ENCODE measurements around the gene CARMIL3. TPM values are rescaled to one million over a fixed set of nuclear protein-coding genes. Genes with fewer than 3 reads are reported as not detected.

The CARMIL3 gene
- total RNA-seq, 1 experiment from 2014 or later: not detected

GRCh38 chr14:24067133-24068082, 15.6 kb downstream of the CARMIL3 start:
- intact Hi-C loops (cut with micrococcal nuclease): no loop called here
- Histone ChIP-seq H3K9me3 (ENCODE audit: low read length) (no peaks in the 10 kb centered on the region), H3K36me3 (ENCODE audit: low read depth, low read length) (no peaks in the 10 kb centered on the region), H3K4me2 (ENCODE audit: low read length) (no peak overlapping the region), H3K4me1 (ENCODE audit: insufficient read depth, low read length) (no peaks in the 10 kb centered on the region), H4K20me1 (ENCODE audit: low read length) (no peaks in the 10 kb centered on the region), H3K27me3 (ENCODE audit: low read length) (peaks cover 14% of the 10 kb centered on the region; the same call in 1 of the 2 replicates), H3K9ac (ENCODE audit: low read length) (no peak overlapping the region), H3K9me2 (replicated peaks; ENCODE audit: low read length) (no peaks in the 10 kb centered on the region), H3F3A (ENCODE audit: low read length, unreplicated experiment) (no peaks in the 10 kb centered on the region), H3K79me2 (ENCODE audit: low read length) (no peaks in the 10 kb centered on the region), H3K27ac (ENCODE audit: low read length) (no peak overlapping the region), H3K4me3 (ENCODE audit: low read length) (no peak overlapping the region), H2AFZ (ENCODE audit: low read length) (no peak overlapping the region)
- no TSS peak for BruUV-seq (replicated peaks)
- ATAC-seq (no peak), DNase-seq (no peak)
- POLR2A ChIA-PET (ENCODE audit: unreplicated experiment): no interaction called here
- CTCF ChIA-PET: no interaction called here
- TF ChIP-seq CTCF (conservative IDR thresholded peaks at IDR 0.05; ENCODE audit: low read depth, low read length) (no peak), EZH2 (IDR thresholded peaks at IDR 0.05; ENCODE audit: low read length, unreplicated experiment) (no peak), EZH2phosphoT487 (IDR thresholded peaks at IDR 0.05; ENCODE audit: borderline replicate concordance, low read length) (no peak)

- ChIA-PET CTCF (interaction anchor here (0.6 kb wide), 1 partner anchor 25 kb away, joined by 10 read pairs; no protein-coding TSS in a partner anchor), POLR2A (ENCODE audit: unreplicated experiment) (no interaction called here)
- intact Hi-C loops (cut with micrococcal nuclease): no loop called here
- Histone ChIP-seq H3F3A (ENCODE audit: low read length, unreplicated experiment) (no peaks in the 10 kb centered on the region), H3K4me2 (ENCODE audit: low read length) (no peak overlapping the region), H3K27me3 (ENCODE audit: low read length) (peaks cover 14% of the 10 kb centered on the region; the same call in 1 of the 2 replicates), H3K27ac (ENCODE audit: low read length) (no peak overlapping the region), H3K9ac (ENCODE audit: low read length) (no peak overlapping the region), H3K4me1 (ENCODE audit: insufficient read depth, low read length) (no peaks in the 10 kb centered on the region), H3K9me2 (replicated peaks; ENCODE audit: low read length) (no peaks in the 10 kb centered on the region), H3K4me3 (ENCODE audit: low read length) (no peak overlapping the region), H4K20me1 (ENCODE audit: low read length) (no peaks in the 10 kb centered on the region), H3K79me2 (ENCODE audit: low read length) (no peaks in the 10 kb centered on the region), H2AFZ (ENCODE audit: low read length) (no peak overlapping the region), H3K36me3 (ENCODE audit: low read depth, low read length) (no peaks in the 10 kb centered on the region), H3K9me3 (ENCODE audit: low read length) (no peaks in the 10 kb centered on the region)
- BruUV-seq (replicated peaks): no TSS peak
- ATAC-seq (no peak), DNase-seq (no peak)
- TF ChIP-seq CTCF (conservative IDR thresholded peaks at IDR 0.05; ENCODE audit: low read depth, low read length): no peak
- TF ChIP-seq EZH2 (IDR thresholded peaks at IDR 0.05; ENCODE audit: low read length, unreplicated experiment): no peak
- no peak for TF ChIP-seq EZH2phosphoT487 (IDR thresholded peaks at IDR 0.05; ENCODE audit: borderline replicate concordance, low read length)
Observed at GRCh38 chr14:24068711-24069410, 17.1 kb downstream of the CARMIL3 start.
